Loucy (cell line): Measurements from ENCODE around the gene TTC24.

ENCODE experiments used
- H2AFZ ChIP-seq: fragments of 200-600 bp; sonication (generic); 2 replicates; pipeline ENCODE4 v1.6.0; 2016; ENCODE audit warnings: antibody characterized with exemption, mild to moderate bottlenecking, low read length, moderate library complexity
- H3F3A ChIP-seq: fragments of 200-600 bp; 2 replicates; pipeline ENCODE4 v1.6.0; 2016; ENCODE audit warnings: antibody characterized with exemption, low read depth, mild to moderate bottlenecking
- H3K27me3 ChIP-seq: fragments of 200-600 bp; sonication (generic); 2 replicates; pipeline ENCODE4 v1.6.1; 2014; ENCODE audit warnings: low read length, mild to moderate bottlenecking; ENCODE audit not compliant: insufficient read depth, poor library complexity, severe bottlenecking
- H3K36me3 ChIP-seq: fragments of 200-600 bp; sonication (generic); 2 replicates; pipeline ENCODE4 v1.6.1; 2016; ENCODE audit warnings: low read length; ENCODE audit not compliant: insufficient read depth
- H3K4me1 ChIP-seq: fragments of 200-600 bp; sonication (generic); 2 replicates; pipeline ENCODE4 v1.5.1; 2014; ENCODE audit warnings: low read length, mild to moderate bottlenecking; ENCODE audit not compliant: insufficient read depth, poor library complexity, severe bottlenecking
- H3K4me2 ChIP-seq: fragments of 200-600 bp; sonication (generic); 2 replicates; pipeline ENCODE4 v1.6.0; 2014; ENCODE audit warnings: antibody characterized with exemption, low read length, low read depth, mild to moderate bottlenecking; ENCODE audit not compliant: poor library complexity, severe bottlenecking
- H3K4me3 ChIP-seq: fragments of 200-600 bp; sonication (generic); 2 replicates; pipeline ENCODE4 v1.5.1; 2014; ENCODE audit warnings: low read length, mild to moderate bottlenecking, mixed read lengths; ENCODE audit not compliant: poor library complexity, severe bottlenecking
- H3K79me2 ChIP-seq: fragments of 200-600 bp; sonication (generic); 2 replicates; pipeline ENCODE4 v1.6.1; 2014; ENCODE audit warnings: low read length; ENCODE audit not compliant: insufficient read depth
- H3K9ac ChIP-seq: fragments of 200-600 bp; sonication (generic); 2 replicates; pipeline ENCODE4 v1.6.0; 2014; ENCODE audit warnings: mild to moderate bottlenecking, low read depth, low read length, moderate library complexity; ENCODE audit not compliant: poor library complexity, severe bottlenecking
- H3K9me2 ChIP-seq: fragments of 200-600 bp; sonication (generic); replicated peaks from 2 replicates; pipeline ENCODE4 v1.6.1; 2016; ENCODE audit warnings: low read depth, low read length, mixed read lengths
- H3K9me3 ChIP-seq: fragments of 200-600 bp; sonication (generic); 2 replicates; pipeline ENCODE4 v1.6.1; 2014; ENCODE audit warnings: mild to moderate bottlenecking, antibody characterized with exemption, low read length, low read depth; ENCODE audit not compliant: insufficient read depth
- H4K20me1 ChIP-seq: fragments of 200-600 bp; sonication (generic); 2 replicates; pipeline ENCODE4 v1.6.0; 2014; ENCODE audit warnings: antibody characterized with exemption, low read length, mild to moderate bottlenecking; ENCODE audit not compliant: insufficient read depth, poor library complexity, severe bottlenecking
- CTCF ChIP-seq: fragments of 200-600 bp; sonication (generic); conservative IDR thresholded peaks from 2 replicates; pipeline ENCODE4 v1.5.1; 2014; ENCODE audit warnings: mild to moderate bottlenecking, antibody characterized with exemption, low read length
- EZH2phosphoT487 ChIP-seq: fragments of 200-600 bp; IDR thresholded peaks from 2 replicates; pipeline ENCODE4 v1.6.1; 2018; ENCODE audit warnings: antibody characterized with exemption, mild to moderate bottlenecking, moderate library complexity, borderline replicate concordance

Gene TTC24

GRCh38 chr1:156571919-156572662 lies 7.4 kb upstream of the TTC24 start, which contains the start of gene IQGAP3:
Gene IQGAP3, minus strand, starts transcription at chr1:156572565. Its CDS starts 36 bp downstream, at chr1:156572529.
- H3F3A ChIP-seq, result no peaks in the 10 kb centered on the region
- H3K9ac ChIP-seq, result peak within 1 kb of the TSS; percentile 78
- TF ChIP-seq EZH2phosphoT487 (no peak), CTCF (no peak)
- H3K4me1 ChIP-seq, result peaks cover 24% of the 10 kb centered on the region
- no peaks in the 10 kb centered on the region for H3K9me3 ChIP-seq
- no peaks in the 10 kb centered on the region for H3K36me3 ChIP-seq
- peak within 1 kb of the TSS; percentile 96 for H2AFZ ChIP-seq
- no peaks in the 10 kb centered on the region for H3K9me2 ChIP-seq
- H3K4me3 ChIP-seq, result peak within 1 kb of the TSS; percentile 89
- H3K27me3 ChIP-seq, result no peaks in the 10 kb centered on the region
- no peaks in the 10 kb centered on the region for H4K20me1 ChIP-seq
- peak within 1 kb of the TSS; percentile 97 for H3K4me2 ChIP-seq
- H3K79me2 ChIP-seq, result peaks cover 25% of the 10 kb centered on the region

GRCh38 chr1:156572663-156573018 lies 6.9 kb upstream of the TTC24 start:
- H3K4me2 ChIP-seq, result peak overlapping the region; percentile 97
- peaks cover 25% of the 10 kb centered on the region for H3K79me2 ChIP-seq
- peak overlapping the region; percentile 78 for H3K9ac ChIP-seq
- peak overlapping the region; percentile 89 for H3K4me3 ChIP-seq
- no peaks in the 10 kb centered on the region for H3F3A ChIP-seq
- H3K27me3 ChIP-seq, result no peaks in the 10 kb centered on the region
- no peaks in the 10 kb centered on the region for H4K20me1 ChIP-seq
- no peaks in the 10 kb centered on the region for H3K9me3 ChIP-seq
- no peaks in the 10 kb centered on the region for H3K36me3 ChIP-seq
- H3K4me1 ChIP-seq, result peaks cover 24% of the 10 kb centered on the region
- no peaks in the 10 kb centered on the region for H3K9me2 ChIP-seq
- peak overlapping the region; percentile 96 for H2AFZ ChIP-seq
- TF ChIP-seq CTCF (no peak), EZH2phosphoT487 (no peak)

- Histone ChIP-seq H3K4me2 (no peak overlapping the region), H2AFZ (0 out of 2 replicates have a peak overlapping the region, but pooled peaks have one; percentile 40)
Measured at GRCh38 chr1:156574039-156574633, 5.4 kb upstream of the TTC24 start.

More at GRCh38 chr1:156574039-156574633, 5.4 kb upstream of the TTC24 start:
- Histone ChIP-seq H3K36me3 (no peaks in the 10 kb centered on the region), H3K4me1 (peaks cover 24% of the 10 kb centered on the region), H3F3A (no peaks in the 10 kb centered on the region), H4K20me1 (no peaks in the 10 kb centered on the region), H3K27me3 (no peaks in the 10 kb centered on the region), H3K4me3 (no peak overlapping the region), H3K9me2 (no peaks in the 10 kb centered on the region), H3K79me2 (peaks cover 25% of the 10 kb centered on the region), H3K9me3 (no peaks in the 10 kb centered on the region), H3K9ac (no peak overlapping the region)
- TF ChIP-seq CTCF (no peak), EZH2phosphoT487 (no peak)
